Loucy (cell line): ENCODE data around the gene BICRA.
"Not testable (repeated sequence)": the region's sequence is repeated elsewhere in the genome, so short reads cannot be mapped to it uniquely, and the experiment has no call there.

Experiments
- H2AFZ ChIP-seq: fragments of 200-600 bp; sonication (generic); 2 replicates; pipeline ENCODE4 v1.6.0; 2016; ENCODE audit warnings: antibody characterized with exemption, mild to moderate bottlenecking, low read length, moderate library complexity
- H3F3A ChIP-seq: fragments of 200-600 bp; 2 replicates; pipeline ENCODE4 v1.6.0; 2016; ENCODE audit warnings: antibody characterized with exemption, low read depth, mild to moderate bottlenecking
- H3K27me3 ChIP-seq: fragments of 200-600 bp; sonication (generic); 2 replicates; pipeline ENCODE4 v1.6.1; 2014; ENCODE audit warnings: low read length, mild to moderate bottlenecking; ENCODE audit not compliant: insufficient read depth, poor library complexity, severe bottlenecking
- H3K36me3 ChIP-seq: fragments of 200-600 bp; sonication (generic); 2 replicates; pipeline ENCODE4 v1.6.1; 2016; ENCODE audit warnings: low read length; ENCODE audit not compliant: insufficient read depth
- H3K4me1 ChIP-seq: fragments of 200-600 bp; sonication (generic); 2 replicates; pipeline ENCODE4 v1.5.1; 2014; ENCODE audit warnings: low read length, mild to moderate bottlenecking; ENCODE audit not compliant: insufficient read depth, poor library complexity, severe bottlenecking
- H3K4me2 ChIP-seq: fragments of 200-600 bp; sonication (generic); 2 replicates; pipeline ENCODE4 v1.6.0; 2014; ENCODE audit warnings: antibody characterized with exemption, low read length, low read depth, mild to moderate bottlenecking; ENCODE audit not compliant: poor library complexity, severe bottlenecking
- H3K4me3 ChIP-seq: fragments of 200-600 bp; sonication (generic); 2 replicates; pipeline ENCODE4 v1.5.1; 2014; ENCODE audit warnings: low read length, mild to moderate bottlenecking, mixed read lengths; ENCODE audit not compliant: poor library complexity, severe bottlenecking
- H3K79me2 ChIP-seq: fragments of 200-600 bp; sonication (generic); 2 replicates; pipeline ENCODE4 v1.6.1; 2014; ENCODE audit warnings: low read length; ENCODE audit not compliant: insufficient read depth
- H3K9ac ChIP-seq: fragments of 200-600 bp; sonication (generic); 2 replicates; pipeline ENCODE4 v1.6.0; 2014; ENCODE audit warnings: mild to moderate bottlenecking, low read depth, low read length, moderate library complexity; ENCODE audit not compliant: poor library complexity, severe bottlenecking
- H3K9me2 ChIP-seq: fragments of 200-600 bp; sonication (generic); replicated peaks from 2 replicates; pipeline ENCODE4 v1.6.1; 2016; ENCODE audit warnings: low read depth, low read length, mixed read lengths
- H3K9me3 ChIP-seq: fragments of 200-600 bp; sonication (generic); 2 replicates; pipeline ENCODE4 v1.6.1; 2014; ENCODE audit warnings: mild to moderate bottlenecking, antibody characterized with exemption, low read length, low read depth; ENCODE audit not compliant: insufficient read depth
- H4K20me1 ChIP-seq: fragments of 200-600 bp; sonication (generic); 2 replicates; pipeline ENCODE4 v1.6.0; 2014; ENCODE audit warnings: antibody characterized with exemption, low read length, mild to moderate bottlenecking; ENCODE audit not compliant: insufficient read depth, poor library complexity, severe bottlenecking
- CTCF ChIP-seq: fragments of 200-600 bp; sonication (generic); conservative IDR thresholded peaks from 2 replicates; pipeline ENCODE4 v1.5.1; 2014; ENCODE audit warnings: mild to moderate bottlenecking, antibody characterized with exemption, low read length
- EZH2phosphoT487 ChIP-seq: fragments of 200-600 bp; IDR thresholded peaks from 2 replicates; pipeline ENCODE4 v1.6.1; 2018; ENCODE audit warnings: antibody characterized with exemption, mild to moderate bottlenecking, moderate library complexity, borderline replicate concordance

BICRA gene

GRCh38 chr19:47745010-47745901, 136.3 kb downstream of the BICRA start, which contains the start of gene NOP53:
Gene NOP53 (plus strand): TSS chr19:47745546. CDS start chr19:47745560, 14 bp downstream.
- H3K9ac ChIP-seq: peak within 1 kb of the TSS; percentile 76
- H3K9me2 ChIP-seq: no peaks in the 10 kb centered on the region; the same call in 1 of the 2 replicates
- H2AFZ ChIP-seq: peak within 1 kb of the TSS; percentile 88
- peaks cover 5% of the 10 kb centered on the region; the same call in 1 of the 2 replicates for H3K36me3 ChIP-seq
- H4K20me1 ChIP-seq: peaks cover 18% of the 10 kb centered on the region
- H3K9me3 ChIP-seq: no peaks in the 10 kb centered on the region
- peak within 1 kb of the TSS; percentile 77 for H3K4me2 ChIP-seq
- peaks cover 39% of the 10 kb centered on the region for H3K4me1 ChIP-seq
- peak within 1 kb of the TSS; percentile 95 for H3K4me3 ChIP-seq
- peaks cover 46% of the 10 kb centered on the region for H3K79me2 ChIP-seq
- peaks cover 6% of the 10 kb centered on the region; the same call in 1 of the 2 replicates for H3F3A ChIP-seq
- no peaks in the 10 kb centered on the region for H3K27me3 ChIP-seq
- TF ChIP-seq CTCF (no peak), EZH2phosphoT487 (no peak)

GRCh38 chr19:47746129-47746528, 137.2 kb downstream of the BICRA start:
- not testable (repeated sequence) for H2AFZ ChIP-seq, H3K9me3 ChIP-seq, H3F3A ChIP-seq, H3K27me3 ChIP-seq, H3K9me2 ChIP-seq
- Histone ChIP-seq H3K9ac (peak overlapping the region; percentile 76), H3K36me3 (peaks cover 14% of the 10 kb centered on the region; the same call in 1 of the 2 replicates), H4K20me1 (peaks cover 19% of the 10 kb centered on the region), H3K4me1 (peaks cover 47% of the 10 kb centered on the region), H3K4me2 (peak overlapping the region; percentile 77), H3K4me3 (peak overlapping the region; percentile 95), H3K79me2 (peaks cover 54% of the 10 kb centered on the region)

- Histone ChIP-seq H3K9me3 (no peaks in the 10 kb centered on the region), H3K4me3 (peak overlapping the region; percentile 95), H4K20me1 (peaks cover 22% of the 10 kb centered on the region), H3K4me2 (peak overlapping the region; percentile 77), H2AFZ (no peak overlapping the region), H3K9ac (peak overlapping the region; percentile 76), H3K27me3 (no peaks in the 10 kb centered on the region), H3K9me2 (no peaks in the 10 kb centered on the region; the same call in 1 of the 2 replicates), H3K36me3 (peaks cover 42% of the 10 kb centered on the region), H3K79me2 (peaks cover 84% of the 10 kb centered on the region), H3K4me1 (peaks cover 75% of the 10 kb centered on the region), H3F3A (peaks cover 6% of the 10 kb centered on the region; the same call in 1 of the 2 replicates)
- TF ChIP-seq CTCF: no peak
- TF ChIP-seq EZH2phosphoT487: no peak
These were observed 140.4 kb downstream of the BICRA start for GRCh38 chr19:47749326-47749725.
